Measurements from ENCODE around the gene RNASE13. TPM values are rescaled to one million over a fixed set of nuclear protein-coding genes. Genes with fewer than 3 reads are reported as not detected.

RNASE13 gene
- polyA plus RNA-seq, 1 experiment, result not detected

DNA sequence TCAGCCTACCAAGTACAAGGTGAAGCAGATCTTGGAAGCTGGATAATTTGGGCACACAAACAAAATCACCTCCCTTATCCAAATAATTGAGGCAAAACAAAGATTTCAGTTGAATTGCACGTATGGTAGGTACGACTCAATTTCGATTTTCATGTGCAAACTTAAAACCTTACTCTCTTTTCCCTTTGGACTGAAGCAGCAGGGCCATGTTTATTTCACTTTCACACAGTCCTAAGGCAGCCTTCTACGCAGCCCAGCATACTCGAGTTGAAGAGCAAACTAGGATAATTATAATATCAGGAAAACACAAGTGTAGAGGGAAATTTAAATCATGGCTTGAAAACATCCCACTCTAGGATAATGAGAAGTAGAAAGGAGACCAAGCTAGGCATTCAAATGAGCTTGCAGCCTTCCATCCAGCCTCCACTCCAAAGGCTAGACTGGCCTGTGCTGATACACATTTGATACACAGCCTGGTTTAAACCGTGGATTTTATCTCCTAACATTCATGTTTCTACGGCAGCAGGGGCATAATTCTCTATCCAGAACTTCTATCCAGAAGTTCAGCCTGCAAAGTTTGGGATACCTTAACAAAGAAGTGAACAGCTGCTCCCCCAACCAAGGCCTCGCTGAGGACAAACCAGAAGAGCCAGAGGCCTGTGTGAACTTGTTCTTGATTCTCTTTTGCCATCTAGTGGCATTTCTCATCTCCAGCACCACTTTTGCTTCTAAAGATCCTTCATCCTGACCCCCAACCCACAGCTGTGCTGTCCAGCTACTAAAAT is 5.2 kb upstream of the RNASE13 start:
- Histone ChIP-seq H3K27me3 (ENCODE audit: control insufficient read depth, insufficient read depth, low read length) (peaks cover 6% of the 10 kb centered on the region), H3K4me3 (ENCODE audit: low read depth, low read length) (no peak overlapping the region), H3K36me3 (ENCODE audit: control insufficient read depth, insufficient read depth, low read length) (no peaks in the 10 kb centered on the region)
- POLR2A ChIA-PET, result interaction anchor here (1.0 kb wide), 1 partner anchor 25 kb away, joined by 3 read pairs; no protein-coding TSS in a partner anchor
- no peak for DNase-seq (ENCODE audit: low read depth)
- CTCF ChIA-PET, result interaction anchor here (0.8 to 6.9 kb wide), 27 partner anchors 9 to 184 kb away, joined by 3 to 202 read pairs (median 6); partner anchors contain the start of genes ARHGEF40, RNASE8, SLC39A2 and TPPP2
- TF ChIP-seq, protein P1, sequence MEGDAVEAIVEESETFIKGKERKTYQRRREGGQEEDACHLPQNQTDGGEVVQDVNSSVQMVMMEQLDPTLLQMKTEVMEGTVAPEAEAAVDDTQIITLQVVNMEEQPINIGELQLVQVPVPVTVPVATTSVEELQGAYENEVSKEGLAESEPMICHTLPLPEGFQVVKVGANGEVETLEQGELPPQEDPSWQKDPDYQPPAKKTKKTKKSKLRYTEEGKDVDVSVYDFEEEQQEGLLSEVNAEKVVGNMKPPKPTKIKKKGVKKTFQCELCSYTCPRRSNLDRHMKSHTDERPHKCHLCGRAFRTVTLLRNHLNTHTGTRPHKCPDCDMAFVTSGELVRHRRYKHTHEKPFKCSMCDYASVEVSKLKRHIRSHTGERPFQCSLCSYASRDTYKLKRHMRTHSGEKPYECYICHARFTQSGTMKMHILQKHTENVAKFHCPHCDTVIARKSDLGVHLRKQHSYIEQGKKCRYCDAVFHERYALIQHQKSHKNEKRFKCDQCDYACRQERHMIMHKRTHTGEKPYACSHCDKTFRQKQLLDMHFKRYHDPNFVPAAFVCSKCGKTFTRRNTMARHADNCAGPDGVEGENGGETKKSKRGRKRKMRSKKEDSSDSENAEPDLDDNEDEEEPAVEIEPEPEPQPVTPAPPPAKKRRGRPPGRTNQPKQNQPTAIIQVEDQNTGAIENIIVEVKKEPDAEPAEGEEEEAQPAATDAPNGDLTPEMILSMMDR (IDR thresholded peaks at IDR 0.05; ENCODE audit: insufficient read depth, low read depth, low read length), result peak; percentile 59

DNA sequence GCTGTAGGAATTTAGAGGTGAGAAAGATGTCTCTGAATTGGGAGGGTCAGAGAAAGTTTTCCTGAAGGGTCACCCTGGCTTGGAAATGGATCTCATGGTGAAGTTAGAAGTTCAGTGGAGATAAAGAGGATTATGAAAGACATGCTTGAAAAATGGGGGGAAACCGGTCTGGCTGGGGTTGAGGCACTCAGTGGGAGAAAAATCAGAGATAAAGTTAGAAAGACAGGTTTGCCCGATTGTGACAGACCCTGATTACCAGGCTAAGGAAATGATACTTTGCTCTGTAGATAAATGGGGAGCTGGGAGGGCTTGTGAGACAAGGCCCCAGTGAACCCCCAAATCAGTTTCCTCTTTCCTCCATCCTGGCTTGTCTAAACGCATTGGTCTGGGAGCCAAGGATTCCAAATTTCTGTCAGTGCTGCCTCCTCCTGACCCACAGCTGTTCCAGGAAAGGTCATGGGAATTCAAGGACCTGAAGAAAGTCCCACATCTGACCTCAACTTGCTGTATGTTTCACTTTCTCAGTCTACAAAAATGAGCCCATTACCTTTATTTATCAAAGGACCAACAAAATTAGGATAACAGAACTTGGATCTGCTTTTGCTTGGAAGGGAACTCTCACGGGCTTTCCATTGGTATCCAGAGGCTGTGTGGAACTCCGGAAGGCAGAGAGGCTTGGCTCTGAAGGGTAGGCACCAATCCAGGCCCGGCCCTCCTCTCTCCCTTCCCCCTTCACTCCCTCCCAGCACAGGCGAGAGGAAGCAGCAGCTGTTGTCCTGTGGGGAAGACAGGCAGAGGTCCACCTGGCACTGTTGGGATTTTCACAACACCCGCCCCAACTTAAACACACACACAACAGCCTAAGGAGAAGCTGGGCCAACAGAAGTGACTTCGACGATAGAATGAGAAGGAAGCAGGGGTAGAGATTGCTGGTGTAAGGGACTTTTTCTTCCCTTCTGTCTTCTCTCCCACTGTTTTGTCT is 4.1 kb upstream of the RNASE13 start:
- Histone ChIP-seq H3K36me3 (ENCODE audit: control insufficient read depth, insufficient read depth, low read length) (no peaks in the 10 kb centered on the region), H3K27me3 (ENCODE audit: control insufficient read depth, insufficient read depth, low read length) (peaks cover 11% of the 10 kb centered on the region), H3K4me3 (ENCODE audit: low read depth, low read length) (no peak overlapping the region)
- POLR2A ChIA-PET, result no interaction called here
- TF ChIP-seq, protein P1 (IDR thresholded peaks at IDR 0.05; ENCODE audit: insufficient read depth, low read depth, low read length), result no peak
- CTCF ChIA-PET, result interaction anchor here (1.3 to 6.9 kb wide), 11 partner anchors 8 to 180 kb away, joined by 3 to 202 read pairs (median 16); partner anchors contain the start of genes ARHGEF40 and TPPP2
- no peak for DNase-seq (ENCODE audit: low read depth)

DNA sequence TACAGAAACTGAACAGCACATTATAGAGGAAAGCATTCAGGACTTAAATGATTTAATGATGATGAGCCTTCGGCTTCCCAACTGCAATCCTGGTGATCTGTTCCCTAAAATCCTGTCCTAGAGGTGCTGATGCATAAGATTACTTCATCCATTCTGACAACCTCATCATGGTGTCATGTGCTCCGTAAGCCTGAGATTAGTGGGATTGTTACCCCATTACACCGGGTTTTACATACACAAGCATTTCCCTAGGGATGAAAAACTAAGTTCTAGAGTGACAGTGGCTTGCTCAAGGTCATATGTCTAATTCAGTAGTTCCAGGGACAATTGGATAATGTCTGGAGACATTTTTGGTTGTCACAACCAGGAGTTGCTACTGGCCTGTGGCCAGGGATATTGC is 2.5 kb upstream of the RNASE13 start:
- POLR2A ChIA-PET, result no interaction called here
- Histone ChIP-seq H3K4me3 (ENCODE audit: low read depth, low read length) (no peak overlapping the region), H3K27me3 (ENCODE audit: control insufficient read depth, insufficient read depth, low read length) (peaks cover 9% of the 10 kb centered on the region), H3K36me3 (ENCODE audit: control insufficient read depth, insufficient read depth, low read length) (no peaks in the 10 kb centered on the region)
- DNase-seq (ENCODE audit: low read depth), result no peak
- CTCF ChIA-PET, result interaction anchor here (5.6 kb wide), 1 partner anchor 55 kb away, joined by 23 read pairs; no protein-coding TSS in a partner anchor
- TF ChIP-seq, protein P1 (IDR thresholded peaks at IDR 0.05; ENCODE audit: insufficient read depth, low read depth, low read length), result no peak

DNA sequence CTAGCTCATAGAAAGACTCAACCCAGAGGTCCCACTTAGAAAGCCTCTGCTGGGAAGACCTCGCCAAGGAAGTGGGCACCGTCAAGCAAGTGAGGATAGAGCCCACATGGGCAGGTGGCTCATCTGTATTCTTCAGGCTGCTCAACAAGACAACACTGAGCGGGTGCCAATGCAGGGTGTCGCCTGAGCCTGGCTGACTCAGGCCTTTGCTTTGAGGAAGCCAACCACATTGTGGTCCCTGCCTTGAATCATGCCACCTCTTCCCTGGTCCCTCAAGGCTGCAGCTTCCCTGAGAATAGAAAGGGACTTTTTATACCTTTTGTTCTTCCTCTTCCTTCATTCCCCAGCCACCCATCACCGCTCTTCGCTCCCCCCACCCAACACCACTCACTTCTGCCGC is 2.1 kb upstream of the RNASE13 start:
- TF ChIP-seq, protein P1 (IDR thresholded peaks at IDR 0.05; ENCODE audit: insufficient read depth, low read depth, low read length), result no peak
- ChIA-PET CTCF (interaction anchor here (1.2 to 5.6 kb wide), 5 partner anchors 16 to 56 kb away, joined by 3 to 29 read pairs (median 3); no protein-coding TSS in a partner anchor), POLR2A (no interaction called here)
- Histone ChIP-seq H3K27me3 (ENCODE audit: control insufficient read depth, insufficient read depth, low read length) (peaks cover 13% of the 10 kb centered on the region), H3K4me3 (ENCODE audit: low read depth, low read length) (no peak overlapping the region), H3K36me3 (ENCODE audit: control insufficient read depth, insufficient read depth, low read length) (no peaks in the 10 kb centered on the region)
- DNase-seq (ENCODE audit: low read depth), result no peak
